Activated CD8-positive, alpha-beta T cell treated with anti-CD3 and anti-CD28 coated beads, Interleukin-2, amount 10 ng/mL, durations not matched to agents 7 days and 5 days (primary cell): ENCODE results near the gene SNX17. TPM values are rescaled to one million over a fixed set of nuclear protein-coding genes. Genes with fewer than 3 reads are reported as not detected.
"Not testable (repeated sequence)": the region's sequence is repeated elsewhere in the genome, so short reads cannot be mapped to it uniquely, and the experiment has no call there.

Source experiments
- ATAC-seq: fragments of 150-1000 bp; cut with Tn5 transposase; one replicate; pipeline ENCODE4 v1.10.0; 2021; ENCODE audit warnings: moderate library complexity
- CTCF ChIA-PET: fragments of 350-600 bp; sonication (Branson Sonifier 250); formaldehyde crosslinking; loops from one replicate; lab custom pipeline; 2021; ENCODE audit warnings: antibody characterized with exemption; lab: Charles Lee
- POLR2A ChIA-PET: fragments of 350-600 bp; sonication (Branson Sonifier 250); formaldehyde crosslinking; loops from one replicate; lab custom pipeline; 2021; ENCODE audit warnings: antibody characterized with exemption; lab: Charles Lee
- DNase-seq: peaks from one replicate; pipeline ENCODE4 v3.0.0-alpha.2; 2020
- H3K27ac Mint-ChIP-seq: one replicate; pipeline ENCODE4 v1.8.0; 2021; ENCODE audit warnings: mild to moderate bottlenecking, mixed read lengths
- H3K27me3 Mint-ChIP-seq: one replicate; pipeline ENCODE4 v1.8.0; 2021; ENCODE audit warnings: low read depth, mixed read lengths
- H3K36me3 Mint-ChIP-seq: one replicate; pipeline ENCODE4 v1.8.0; 2021; ENCODE audit warnings: low read depth, mixed read lengths
- H3K4me1 Mint-ChIP-seq: one replicate; pipeline ENCODE4 v1.8.0; 2021; ENCODE audit warnings: low read depth, mixed read lengths
- H3K4me3 Mint-ChIP-seq: one replicate; pipeline ENCODE4 v1.8.0; 2021; ENCODE audit warnings: mild to moderate bottlenecking, mixed read lengths
- H3K9me3 Mint-ChIP-seq: one replicate; pipeline ENCODE4 v1.8.0; 2022; ENCODE audit warnings: mixed read lengths; ENCODE audit not compliant: insufficient read depth
- total RNA-seq, 2 experiments: library from RNA; stranded (reverse); gene quantifications; one replicate each; pipeline ENCODE4 v1.2.3, GENCODE V29; 2021

SNX17 gene
- total RNA-seq, 2 experiments from 2014 or later = 119 to 120 TPM

- Mint-ChIP-seq H3K9me3 (no peaks in the 10 kb centered on the region), H3K27me3 (no peaks in the 10 kb centered on the region), H3K27ac (no peak overlapping the region), H3K4me1 (peaks cover 30% of the 10 kb centered on the region), H3K4me3 (no peak overlapping the region), H3K36me3 (peaks cover 18% of the 10 kb centered on the region)
- ATAC-seq = no peak
- DNase-seq = no peak
- ChIA-PET POLR2A (no interaction called here), CTCF (interaction anchor here (1.3 to 2.3 kb wide), 2 partner anchors 8 to 19 kb away, joined by 4 to 7 read pairs; no protein-coding TSS in a partner anchor)
Observed at GRCh38 chr2:27350106-27350693, 20.2 kb upstream of the SNX17 start.

GRCh38 chr2:27351802-27352598, 18.4 kb upstream of the SNX17 start:
- ATAC-seq = no peak
- Mint-ChIP-seq H3K27me3 (no peaks in the 10 kb centered on the region), H3K9me3 (no peaks in the 10 kb centered on the region), H3K4me3 (no peak overlapping the region), H3K36me3 (peaks cover 17% of the 10 kb centered on the region), H3K27ac (peak overlapping the region; percentile 70), H3K4me1 (peaks cover 41% of the 10 kb centered on the region)
- DNase-seq = peak; percentile 38
- CTCF ChIA-PET = interaction anchor here (1.0 to 3.7 kb wide), 10 partner anchors 10 to 331 kb away, joined by 3 to 15 read pairs (median 4); partner anchors contain the start of gene MPV17
- POLR2A ChIA-PET = interaction anchor here (1.0 kb wide), 3 partner anchors 29 to 30 kb away, joined by 3 to 5 read pairs (median 3); partner anchors contain the start of genes MPV17 and ZNF513

- not testable (repeated sequence) for H3K4me3 Mint-ChIP-seq, DNase-seq, H3K27ac Mint-ChIP-seq, ATAC-seq, H3K27me3 Mint-ChIP-seq, H3K9me3 Mint-ChIP-seq
- H3K36me3 Mint-ChIP-seq = peaks cover 15% of the 10 kb centered on the region
- CTCF ChIA-PET = interaction anchor here (2.1 to 3.7 kb wide), 2 partner anchors 16 to 18 kb away, joined by 7 to 15 read pairs; no protein-coding TSS in a partner anchor
- POLR2A ChIA-PET = interaction anchor here (1.2 kb wide), 1 partner anchor 26 kb away, joined by 3 read pairs; no protein-coding TSS in a partner anchor
- peaks cover 49% of the 10 kb centered on the region for H3K4me1 Mint-ChIP-seq
Observed at GRCh38 chr2:27353386-27353761, 17.0 kb upstream of the SNX17 start.

- Mint-ChIP-seq H3K27ac (no peak overlapping the region), H3K4me3 (no peak overlapping the region), H3K36me3 (peaks cover 18% of the 10 kb centered on the region), H3K9me3 (no peaks in the 10 kb centered on the region), H3K27me3 (no peaks in the 10 kb centered on the region), H3K4me1 (peaks cover 53% of the 10 kb centered on the region)
- no peak for DNase-seq
- POLR2A ChIA-PET = interaction anchor here (1.2 kb wide), 1 partner anchor 25 kb away, joined by 3 read pairs; no protein-coding TSS in a partner anchor
- no peak for ATAC-seq
- CTCF ChIA-PET = interaction anchor here (0.6 to 3.7 kb wide), 2 partner anchors 11 to 15 kb away, joined by 5 to 15 read pairs; no protein-coding TSS in a partner anchor
Observed at GRCh38 chr2:27353762-27354596, 16.4 kb upstream of the SNX17 start.

- Mint-ChIP-seq H3K27me3 (no peaks in the 10 kb centered on the region), H3K4me1 (peaks cover 53% of the 10 kb centered on the region), H3K9me3 (no peaks in the 10 kb centered on the region), H3K27ac (no peak overlapping the region), H3K36me3 (peaks cover 16% of the 10 kb centered on the region), H3K4me3 (no peak overlapping the region)
- ATAC-seq (no peak), DNase-seq (no peak)
- ChIA-PET CTCF (interaction anchor here (0.6 to 3.7 kb wide), 2 partner anchors 12 to 14 kb away, joined by 5 to 15 read pairs; no protein-coding TSS in a partner anchor), POLR2A (interaction anchor here (1.2 kb wide), 1 partner anchor 25 kb away, joined by 3 read pairs; no protein-coding TSS in a partner anchor)
Observed at GRCh38 chr2:27354597-27354927, 15.9 kb upstream of the SNX17 start.

GRCh38 chr2:27356056-27356381, 14.4 kb upstream of the SNX17 start:
- Mint-ChIP-seq H3K4me1 (peaks cover 50% of the 10 kb centered on the region), H3K36me3 (peaks cover 11% of the 10 kb centered on the region), H3K4me3 (peak overlapping the region; percentile 99), H3K27me3 (no peaks in the 10 kb centered on the region), H3K9me3 (no peaks in the 10 kb centered on the region), H3K27ac (peak overlapping the region; percentile 97)
- POLR2A ChIA-PET = interaction anchor here (1.2 to 2.9 kb wide), 3 partner anchors 11 to 33 kb away, joined by 3 to 38 read pairs (median 15); partner anchors contain the start of genes EIF2B4, MPV17 and SNX17
- CTCF ChIA-PET = interaction anchor here (0.6 to 2.9 kb wide), 4 partner anchors 14 to 319 kb away, joined by 3 to 12 read pairs (median 3); partner anchors contain the start of genes EIF2B4 and SNX17
- peak; percentile 54 for ATAC-seq
- no peak for DNase-seq

- Mint-ChIP-seq H3K4me3 (peak within 1 kb of the TSS; percentile 99), H3K4me1 (peaks cover 47% of the 10 kb centered on the region), H3K27me3 (no peaks in the 10 kb centered on the region), H3K9me3 (no peaks in the 10 kb centered on the region), H3K36me3 (peaks cover 13% of the 10 kb centered on the region), H3K27ac (peak within 1 kb of the TSS; percentile 97)
- DNase-seq = peak; percentile 96
- ChIA-PET POLR2A (interaction anchor here (0.6 to 2.9 kb wide), 7 partner anchors 9 to 588 kb away, joined by 3 to 38 read pairs (median 3); partner anchors contain the start of genes EIF2B4, MPV17 and SNX17), CTCF (interaction anchor here (0.6 to 2.9 kb wide), 3 partner anchors 13 to 327 kb away, joined by 3 to 12 read pairs (median 3); partner anchors contain the start of genes EIF2B4 and SNX17)
- ATAC-seq = peak; percentile 84
Observed at GRCh38 chr2:27356382-27357181, 13.8 kb upstream of the SNX17 start, which contains the start of gene GTF3C2. Gene GTF3C2, minus strand, starts transcription at chr2:27356764. Its CDS starts 13,210 bp downstream, at chr2:27343554.

GRCh38 chr2:27362678-27363420, 7.6 kb upstream of the SNX17 start:
- Mint-ChIP-seq H3K4me1 (peaks cover 14% of the 10 kb centered on the region), H3K9me3 (no peaks in the 10 kb centered on the region), H3K4me3 (no peak overlapping the region), H3K27me3 (no peaks in the 10 kb centered on the region), H3K27ac (peak overlapping the region; percentile 36), H3K36me3 (peaks cover 39% of the 10 kb centered on the region)
- ChIA-PET CTCF (interaction anchor here (1.3 kb wide), 1 partner anchor 11 kb away, joined by 3 read pairs; no protein-coding TSS in a partner anchor), POLR2A (interaction anchor here (0.8 to 1.0 kb wide), 2 partner anchors 9 to 40 kb away, joined by 3 to 4 read pairs; partner anchors contain the start of gene MPV17)
- no peak for DNase-seq
- ATAC-seq = no peak

- H3K4me1 Mint-ChIP-seq = peaks cover 16% of the 10 kb centered on the region
- H3K9me3 Mint-ChIP-seq = no peaks in the 10 kb centered on the region
- no peaks in the 10 kb centered on the region for H3K27me3 Mint-ChIP-seq
- H3K36me3 Mint-ChIP-seq = peaks cover 40% of the 10 kb centered on the region
- no peak overlapping the region for H3K4me3 Mint-ChIP-seq
- POLR2A ChIA-PET = no interaction called here
- CTCF ChIA-PET = interaction anchor here (1.3 kb wide), 1 partner anchor 13 kb away, joined by 3 read pairs; no protein-coding TSS in a partner anchor
- ATAC-seq = no peak
- H3K27ac Mint-ChIP-seq = no peak overlapping the region
- DNase-seq = no peak
Observed at GRCh38 chr2:27363933-27364332, 6.5 kb upstream of the SNX17 start.
